Breast epithelium (tissue), 4 donors: Measurements from ENCODE around the gene PAX7. TPM values are rescaled to one million over a fixed set of nuclear protein-coding genes. Genes with fewer than 3 reads are reported as not detected.

Source experiments
- DNase-seq, 2 donors: peaks; one replicate each; pipeline ENCODE4 v3.0.0-alpha.2; 2019; ENCODE audit warnings: low spot score in 2 of 2
- H3K27ac ChIP-seq, 2 donors: fragments of 200-600 bp; sonication (generic) in 1 of 2; one replicate each; pipeline ENCODE4 v1.5.1; 2016 to 2019; ENCODE audit warnings: mild to moderate bottlenecking in 1 of 2
- H3K27me3 ChIP-seq, 2 donors: fragments of 200-600 bp; sonication (generic) in 1 of 2; one replicate each; pipeline versions ENCODE4 v1.5.1 to v1.6.0; 2017 to 2019; ENCODE audit warnings: control low read depth in 1 of 2, mild to moderate bottlenecking in 1 of 2
- H3K36me3 ChIP-seq: fragments of 200-600 bp; one replicate; pipeline ENCODE4 v1.5.1; 2019
- H3K4me1 ChIP-seq, 2 donors: fragments of 200-600 bp; sonication (generic); one replicate each; pipeline ENCODE4 v1.5.1; 2016 to 2019; ENCODE audit warnings: control low read depth in 1 of 2
- H3K4me3 ChIP-seq, 3 donors: fragments of 200-600 bp; sonication (generic); 1 replicate in 2 of 3; 2 replicates in 1 of 3; pipeline ENCODE4 v1.5.1; 2016 to 2019; ENCODE audit warnings: mild to moderate bottlenecking in 3 of 3, moderate library complexity in 2 of 3
- H3K9me3 ChIP-seq, 2 donors: fragments of 200-600 bp; sonication (generic) in 1 of 2; one replicate each; pipeline ENCODE4 v1.5.1; 2016 to 2019; ENCODE audit warnings: control low read depth in 1 of 2
- CTCF ChIP-seq, 3 donors: fragments of 450-650 bp; IDR thresholded peaks; one replicate each; pipeline ENCODE4 v1.5.1; 2016 to 2017; ENCODE audit warnings: antibody characterized with exemption in 3 of 3, mild to moderate bottlenecking in 3 of 3, moderate library complexity in 3 of 3
- POLR2A ChIP-seq: fragments of 450-650 bp; IDR thresholded peaks from one replicate; pipeline ENCODE4 v1.6.1; 2016; ENCODE audit warnings: antibody characterized with exemption, mild to moderate bottlenecking, moderate library complexity
- POLR2AphosphoS5 ChIP-seq, 3 donors: sonication (generic); formaldehyde crosslinking; IDR thresholded peaks; one replicate each; pipeline ENCODE4 v1.6.1; 2017; ENCODE audit warnings: antibody characterized with exemption in 3 of 3
- intact Hi-C: fragments of 100-400 bp; cut with DNase I; formaldehyde crosslinking; loops from one replicate; pipeline ENCODE4 v1.15.1; 2023; ENCODE audit warnings: low total_unique reads
- total RNA-seq, 3 donors: library from RNA; depleted of rRNA; stranded (reverse); fragments of >200 nt; gene quantifications; one replicate each; pipeline ENCODE4 v1.1.0, GENCODE V29; 2016

Gene PAX7
- total RNA-seq, 3 donors from 2014 or later = not detected

- H3K9me3 ChIP-seq = peaks cover 0 to 29% of the 10 kb centered on the region in 2 donors
- intact Hi-C loops = no loop called here
- no peak overlapping the region for H3K27ac ChIP-seq
- H3K4me3 ChIP-seq = no peak overlapping the region
- no peak for TF ChIP-seq CTCF (IDR thresholded peaks at IDR 0.05)
- TF ChIP-seq POLR2A = no peak
- TF ChIP-seq POLR2AphosphoS5 (IDR thresholded peaks at IDR 0.05) = no peak
- H3K4me1 ChIP-seq = no peaks in the 10 kb centered on the region
- no peak for DNase-seq
- H3K36me3 ChIP-seq = no peaks in the 10 kb centered on the region
- peaks cover 0 to 50% of the 10 kb centered on the region in 2 donors for H3K27me3 ChIP-seq
Measured at GRCh38 chr1:18751425-18751824, 120.8 kb downstream of the PAX7 start.

GRCh38 chr1:18752409-18752808, 121.8 kb downstream of the PAX7 start:
- DNase-seq = no peak
- H3K9me3 ChIP-seq = peaks cover 0 to 30% of the 10 kb centered on the region in 2 donors
- no peak overlapping the region for H3K27ac ChIP-seq
- H3K36me3 ChIP-seq = no peaks in the 10 kb centered on the region
- intact Hi-C loops = no loop called here
- peaks cover 0 to 41% of the 10 kb centered on the region in 2 donors for H3K27me3 ChIP-seq
- H3K4me1 ChIP-seq = no peaks in the 10 kb centered on the region
- no peak overlapping the region for H3K4me3 ChIP-seq
- TF ChIP-seq CTCF (IDR thresholded peaks at IDR 0.05) = no peak

GRCh38 chr1:18760156-18760555, 129.5 kb downstream of the PAX7 start:
- Histone ChIP-seq H3K9me3 (peaks cover 0 to 6% of the 10 kb centered on the region in 2 donors), H3K36me3 (no peaks in the 10 kb centered on the region), H3K4me3 (no peak overlapping the region), H3K27me3 (peaks cover 0 to 15% of the 10 kb centered on the region in 2 donors), H3K27ac (no peak overlapping the region), H3K4me1 (no peaks in the 10 kb centered on the region)
- intact Hi-C loops = no loop called here
- TF ChIP-seq POLR2A (no peak), CTCF (IDR thresholded peaks at IDR 0.05) (no peak), POLR2AphosphoS5 (IDR thresholded peaks at IDR 0.05) (no peak)
- DNase-seq = no peak

- intact Hi-C loops = no loop called here
Measured at GRCh38 chr1:18761948-18762840, 131.5 kb downstream of the PAX7 start.

More at GRCh38 chr1:18761948-18762840, 131.5 kb downstream of the PAX7 start:
- Histone ChIP-seq H3K36me3 (no peaks in the 10 kb centered on the region), H3K4me1 (no peaks in the 10 kb centered on the region), H3K27me3 (peaks cover 0 to 26% of the 10 kb centered on the region in 2 donors), H3K27ac (no peak overlapping the region), H3K9me3 (peaks cover 0 to 3% of the 10 kb centered on the region in 2 donors), H3K4me3 (no peak overlapping the region)
- no peak for DNase-seq
- TF ChIP-seq CTCF (IDR thresholded peaks at IDR 0.05) (no peak), POLR2AphosphoS5 (IDR thresholded peaks at IDR 0.05) (no peak), POLR2A (no peak)
